H1 (cell line): ENCODE data around the gene CRNN. TPM values are rescaled to one million over a fixed set of nuclear protein-coding genes. Genes with fewer than 3 reads are reported as not detected.

Experiments
- CTCF ChIA-PET: fragments of 300-600 bp; sonication (Branson Sonifier 250); formaldehyde crosslinking; loops from one replicate; lab custom pipeline; 2021; ENCODE audit not compliant: partially characterized antibody; lab: Charles Lee
- POLR2A ChIA-PET: fragments of 300-600 bp; sonication (Branson Sonifier 250); formaldehyde crosslinking; loops from one replicate; lab custom pipeline; 2021; ENCODE audit warnings: inconsistent platforms; ENCODE audit not compliant: partially characterized antibody; lab: Charles Lee
- DNase-seq, 2 experiments: peaks; one replicate each; pipeline versions ENCODE4 v3.0.0 to v3.0.0-alpha.2; 2010 to 2022; ENCODE audit warnings: low spot score in 2 of 2, low read depth in 1 of 2, mixed read lengths in 1 of 2
- FAIRE-seq: peaks from 2 replicates; lab custom pipeline; 2011; peaks lifted over from hg19 to GRCh38; lab: Jason Lieb, UNC
- H2AFZ ChIP-seq: 2 replicates; pipeline ENCODE4 v1.8.1; 2012; ENCODE audit warnings: low read length, inconsistent platforms
- H2AK5ac ChIP-seq: 2 replicates; pipeline ENCODE4 v1.6.1; 2013; ENCODE audit warnings: low read depth, low read length
- H2BK120ac ChIP-seq: replicated peaks from 2 replicates; pipeline ENCODE3; 2013; ENCODE audit warnings: low read depth, low read length, inconsistent platforms
- H2BK12ac ChIP-seq: 2 replicates; pipeline ENCODE4 v1.6.1; 2013; ENCODE audit warnings: low read depth, low read length
- H2BK15ac ChIP-seq: 2 replicates; pipeline ENCODE4 v1.6.1; 2013; ENCODE audit warnings: low read length
- H2BK20ac ChIP-seq: 2 replicates; pipeline ENCODE4 v1.6.1; 2013; ENCODE audit warnings: low read length
- H2BK5ac ChIP-seq: 2 replicates; pipeline ENCODE4 v1.6.1; 2013; ENCODE audit warnings: low read depth, low read length
- H3K14ac ChIP-seq: 2 replicates; pipeline ENCODE4 v1.6.1; 2013; ENCODE audit warnings: inconsistent platforms; ENCODE audit not compliant: insufficient read length
- H3K18ac ChIP-seq: 2 replicates; pipeline ENCODE4 v1.6.1; 2013; ENCODE audit warnings: low read length; ENCODE audit errors: extremely low read depth
- H3K23ac ChIP-seq: 2 replicates; pipeline ENCODE4 v1.6.1; 2013; ENCODE audit warnings: inconsistent platforms; ENCODE audit not compliant: insufficient read length
- H3K23me2 ChIP-seq: 2 replicates; pipeline ENCODE4 v1.6.1; 2013; ENCODE audit warnings: low read depth, low read length
- H3K27ac ChIP-seq: 2 replicates; pipeline ENCODE4 v1.6.1; 2011; ENCODE audit warnings: low read depth, low read length, inconsistent platforms
- H3K27me3 ChIP-seq, 4 experiments: replicated peaks in 1 of 4; 1 replicate in 1 of 4; 2 replicates in 3 of 4; pipeline versions ENCODE4 v1.6.1 to v1.8.1; 2011 to 2013; ENCODE audit warnings: low read length in 3 of 4, mild to moderate bottlenecking in 3 of 4, inconsistent platforms in 2 of 4, mixed read lengths in 2 of 4, moderate library complexity in 1 of 4; ENCODE audit not compliant: control insufficient read depth in 3 of 4, insufficient read depth in 3 of 4; ENCODE audit errors: extremely low read depth in 1 of 4
- H3K36me3 ChIP-seq, 4 experiments: 2 replicates each; pipeline versions ENCODE4 v1.6.1 to v1.8.1; 2011 to 2013; ENCODE audit warnings: mild to moderate bottlenecking in 4 of 4, low read length in 3 of 4, moderate library complexity in 2 of 4, control low read depth in 1 of 4, inconsistent platforms in 1 of 4; ENCODE audit not compliant: insufficient read depth in 4 of 4, control insufficient read depth in 2 of 4
- H3K4ac ChIP-seq: replicated peaks from 2 replicates; pipeline ENCODE3; 2013; ENCODE audit warnings: low read length, low read depth, mixed read lengths, inconsistent platforms; ENCODE audit not compliant: insufficient read length
- H3K4me1 ChIP-seq, 4 experiments: replicated peaks in 1 of 4; 1 replicate in 1 of 4; 2 replicates in 3 of 4; pipeline versions ENCODE4 v1.6.1 to v1.8.1; 2011 to 2013; ENCODE audit warnings: low read length in 3 of 4, inconsistent platforms in 2 of 4, mixed read lengths in 1 of 4; ENCODE audit not compliant: insufficient read depth in 4 of 4, control insufficient read depth in 3 of 4
- H3K4me2 ChIP-seq, 2 experiments: 2 replicates each; pipeline versions ENCODE4 v1.6.1 to v1.8.1; 2011 to 2013; ENCODE audit warnings: low read depth in 2 of 2, low read length in 2 of 2, control low read depth in 1 of 2, inconsistent platforms in 1 of 2, mild to moderate bottlenecking in 1 of 2; ENCODE audit not compliant: insufficient read depth in 1 of 2
- H3K4me3 ChIP-seq, 4 experiments: fragments of 200-600, 300-600 bp in 1 of 4; sonication (generic), shearing (Covaris generic), sonication (Bioruptor Twin) in 1 of 4; 2 replicates each; pipeline versions ENCODE4 v1.5.1 to v1.8.1; 2011 to 2016; ENCODE audit warnings: low read length in 4 of 4, low read depth in 3 of 4, control low read depth in 2 of 4, inconsistent platforms in 2 of 4, mild to moderate bottlenecking in 2 of 4, mixed read lengths in 1 of 4, moderate library complexity in 1 of 4; ENCODE audit not compliant: insufficient read depth in 2 of 4; ENCODE audit errors: extremely low read depth in 1 of 4
- H3K56ac ChIP-seq: replicated peaks from 2 replicates; pipeline ENCODE3; 2013; ENCODE audit warnings: low read depth, mild to moderate bottlenecking, mixed read lengths, low read length, inconsistent platforms; ENCODE audit not compliant: insufficient read length
- H3K79me1 ChIP-seq: 2 replicates; pipeline ENCODE4 v1.6.1; 2013; ENCODE audit warnings: low read depth, low read length, control low read depth
- H3K79me2 ChIP-seq, 2 experiments: 2 replicates each; pipeline versions ENCODE4 v1.6.1 to v1.8.1; 2012 to 2013; ENCODE audit warnings: low read length in 2 of 2, mild to moderate bottlenecking in 2 of 2, inconsistent platforms in 1 of 2; ENCODE audit not compliant: insufficient read depth in 2 of 2, control insufficient read depth in 1 of 2
- H3K9ac ChIP-seq, 4 experiments: replicated peaks in 1 of 4; 1 replicate in 1 of 4; 2 replicates in 3 of 4; pipeline versions ENCODE4 v1.6.1 to v1.8.1; 2011 to 2013; ENCODE audit warnings: low read depth in 3 of 4, low read length in 3 of 4, control low read depth in 2 of 4, mild to moderate bottlenecking in 2 of 4, moderate library complexity in 2 of 4, inconsistent platforms in 1 of 4; ENCODE audit errors: extremely low read depth in 1 of 4
- H3K9me3 ChIP-seq, 2 experiments: 2 replicates each; pipeline versions ENCODE4 v1.6.1 to v1.8.1; 2012 to 2013; ENCODE audit warnings: mild to moderate bottlenecking in 2 of 2, moderate library complexity in 2 of 2, control low read depth in 1 of 2, inconsistent platforms in 1 of 2, low read depth in 1 of 2, low read length in 1 of 2, mixed read lengths in 1 of 2; ENCODE audit not compliant: insufficient read depth in 2 of 2
- H4K20me1 ChIP-seq, 2 experiments: replicated peaks in 1 of 2; 2 replicates each; pipeline versions ENCODE3 to v1.8.1; 2011 to 2013; ENCODE audit warnings: inconsistent platforms in 2 of 2, low read length in 2 of 2, mild to moderate bottlenecking in 1 of 2; ENCODE audit not compliant: insufficient read depth in 2 of 2, control insufficient read depth in 1 of 2
- H4K5ac ChIP-seq: 2 replicates; pipeline ENCODE4 v1.6.1; 2013; ENCODE audit warnings: low read length, low read depth, mixed read lengths, inconsistent platforms; ENCODE audit not compliant: insufficient read length
- H4K8ac ChIP-seq: 2 replicates; pipeline ENCODE4 v1.8.0; 2013; ENCODE audit warnings: mild to moderate bottlenecking, moderate library complexity, low read length, inconsistent platforms; ENCODE audit not compliant: insufficient read depth; ENCODE audit errors: extremely low read depth
- H4K91ac ChIP-seq: replicated peaks from 2 replicates; pipeline ENCODE3; 2013; ENCODE audit warnings: low read length, mixed read lengths, inconsistent platforms; ENCODE audit not compliant: insufficient read length
- BCL11A ChIP-seq, 2 experiments: IDR thresholded peaks; one replicate each; pipeline ENCODE4 v1.6.1; 2011; ENCODE audit warnings: low read depth in 2 of 2, low read length in 2 of 2, mild to moderate bottlenecking in 2 of 2
- CHD1 ChIP-seq: IDR thresholded peaks from 2 replicates; pipeline ENCODE4 v1.6.1; 2012; ENCODE audit warnings: low read depth, low read length, improper control_type of control experiment
- CTBP2 ChIP-seq: IDR thresholded peaks from 2 replicates; pipeline ENCODE4 v1.7.0; 2011; ENCODE audit warnings: borderline replicate concordance, mild to moderate bottlenecking, moderate library complexity, mixed read lengths, low read length; ENCODE audit not compliant: insufficient read depth, insufficient read length
- EGR1 ChIP-seq: IDR thresholded peaks from 2 replicates; pipeline ENCODE4 v1.6.1; 2011; ENCODE audit warnings: low read depth, low read length, borderline replicate concordance
- EZH2 ChIP-seq: fragments of 200-600 bp; sonication (generic); IDR thresholded peaks from 2 replicates; pipeline ENCODE4 v1.7.1; 2012; ENCODE audit warnings: low read depth, mild to moderate bottlenecking, moderate library complexity, low read length, inconsistent platforms; ENCODE audit not compliant: severe bottlenecking
- GABPA ChIP-seq: IDR thresholded peaks from 2 replicates; pipeline ENCODE4 v1.6.1; 2011; ENCODE audit warnings: mild to moderate bottlenecking, low read length, moderate library complexity, borderline replicate concordance; ENCODE audit not compliant: insufficient read depth
- GTF2F1 ChIP-seq: IDR thresholded peaks from 2 replicates; pipeline ENCODE4 v1.6.1; 2012; ENCODE audit warnings: low read depth, low read length, improper control_type of control experiment, borderline replicate concordance
- NANOG ChIP-seq: IDR thresholded peaks from 2 replicates; pipeline ENCODE4 v1.6.1; 2011; ENCODE audit warnings: low read length, low read depth, mild to moderate bottlenecking, inconsistent platforms; ENCODE audit not compliant: insufficient read depth, poor library complexity, severe bottlenecking
- RFX5 ChIP-seq: IDR thresholded peaks from 2 replicates; pipeline ENCODE4 v1.6.1; 2011; ENCODE audit warnings: low read depth, low read length, improper control_type of control experiment, borderline replicate concordance
- RNF2 ChIP-seq: fragments of 200-900, 300-1000 bp; sonication (generic); IDR thresholded peaks from 2 replicates; pipeline ENCODE4 v1.7.1; 2016; ENCODE audit warnings: borderline replicate concordance, low read depth, mild to moderate bottlenecking, antibody characterized with exemption, low read length; ENCODE audit not compliant: poor library complexity, severe bottlenecking; ENCODE audit errors: missing control alignments
- SIRT6 ChIP-seq: IDR thresholded peaks from one replicate; pipeline ENCODE4 v1.7.1; 2012; ENCODE audit warnings: low read length, inconsistent platforms
- TEAD4 ChIP-seq: IDR thresholded peaks from 2 replicates; pipeline ENCODE4 v1.6.1; 2012; ENCODE audit warnings: low read depth, low read length, inconsistent platforms, mixed read lengths
- WGBS, 2 experiments: shearing (Covaris generic) in 1 of 2; methylation state at CpG; one replicate each; pipeline versions ENCODE4 v1.1.6 to v1.1.7; 2013 to 2015; ENCODE audit warnings: low lambda C conversion rate in 2 of 2, mixed read lengths in 2 of 2, inconsistent platforms in 1 of 2, low coverage in 1 of 2, missing lambda C conversion rate in 1 of 2; ENCODE audit not compliant: insufficient replicate concordance in 2 of 2, insufficient coverage in 1 of 2, insufficient read length in 1 of 2; ENCODE audit errors: extremely low coverage in 1 of 2, missing lambda C conversion rate in 1 of 2; 5-methylcytosine and 5-hydroxymethylcytosine counted together
- polyA plus RNA-seq, 7 experiments: library from polyadenylated mRNA; depleted of rRNA in 3 of 7; stranded (reverse) in 5 of 7; unstranded in 2 of 7; fragments of >200 nt in 5 of 7; fragments of 200-250 nt in 2 of 7; gene quantifications; 1 replicate in 5 of 7; 2 replicates in 1 of 7; 4 replicates in 1 of 7; pipeline versions ENCODE4 v1.2.1 to v1.2.3, GENCODE V29; 2011 to 2013; ENCODE audit warnings: missing spikeins in 2 of 7, mixed read lengths in 2 of 7
- total RNA-seq: library from RNA; stranded (reverse); fragmentation: NEBNext Ultra II Directional; extraction: Animal tissue kit (Norgen Biotek cat#: 25700); gene quantifications from 2 replicates; pipeline ENCODE4 v1.2.1, GENCODE V29; 2021

CRNN gene
- total and polyA plus RNA-seq, 2 of the 8 experiments (the other 6 are each of a cell fraction or from before 2014, with no cell fraction given), result not detected

GRCh38 chr1:152398812-152399698 is 15.0 kb downstream of the CRNN start:
- H2AK5ac ChIP-seq, result no peak overlapping the region
- H3K23ac ChIP-seq, result no peak overlapping the region
- no peak overlapping the region for H4K91ac ChIP-seq
- H4K5ac ChIP-seq, result no peak overlapping the region
- no peaks in the 10 kb centered on the region for H3K23me2 ChIP-seq
- no peak overlapping the region for H3K18ac ChIP-seq
- no peak overlapping the region for H2BK12ac ChIP-seq
- no peaks in the 10 kb centered on the region for H3K79me1 ChIP-seq
- H3K4me3 ChIP-seq, result no peak overlapping the region
- no peak overlapping the region for H3K9ac ChIP-seq
- H3K4me1 ChIP-seq, result no peaks in the 10 kb centered on the region
- no peak overlapping the region for H3K4me2 ChIP-seq
- ChIA-PET POLR2A (no interaction called here), CTCF (interaction anchor here (1.8 kb wide), 1 partner anchor 60 kb away, joined by 6 read pairs; no protein-coding TSS in a partner anchor)
- no peak overlapping the region for H2BK20ac ChIP-seq
- no peaks in the 10 kb centered on the region for H4K20me1 ChIP-seq
- peaks cover 46 to 49% of the 10 kb centered on the region in 2 experiments for H3K9me3 ChIP-seq
- H4K8ac ChIP-seq, result no peak overlapping the region
- no peak overlapping the region for H2BK120ac ChIP-seq
- H3K27me3 ChIP-seq, result no peaks in the 10 kb centered on the region
- H3K14ac ChIP-seq, result no peak overlapping the region
- no peak overlapping the region for H3K56ac ChIP-seq
- WGBS, 2 experiments, result 85% methylated on average over 8 of the region's 8 CpGs; no CpG with 5 or more reads in 1 of the 2 experiments
- no peak overlapping the region for H3K27ac ChIP-seq
- H3K36me3 ChIP-seq, result no peaks in the 10 kb centered on the region
- FAIRE-seq, result no peak
- no peak overlapping the region for H3K4ac ChIP-seq
- no peaks in the 10 kb centered on the region for H3K79me2 ChIP-seq
- no peak overlapping the region for H2AFZ ChIP-seq
- H2BK15ac ChIP-seq, result no peak overlapping the region
- no peak for DNase-seq
- no peak overlapping the region for H2BK5ac ChIP-seq
- TF ChIP-seq EZH2 (no peak), BCL11A (IDR thresholded peaks at IDR 0.05; ENCODE audit: low read depth in 2 of 2, low read length in 2 of 2) (no peak), RFX5 (no peak), GTF2F1 (no peak), TEAD4 (no peak), EGR1 (no peak), SIRT6 (no peak), GABPA (no peak), RNF2 (no peak), CHD1 (no peak), CTBP2 (no peak), NANOG (no peak)
